HepG2 (cell line): ENCODE data around the gene MTHFD2. TPM values are rescaled to one million over a fixed set of nuclear protein-coding genes. Genes with fewer than 3 reads are reported as not detected.
A peak's percentile ranks its signal among the peaks of the same experiment; 100 is the strongest.

Experiments used
- MED1 ChIP-seq: sonication (generic); formaldehyde crosslinking; IDR thresholded peaks from 2 replicates; pipeline ENCODE4 v1.4.0; 2020; ENCODE audit warnings: missing genetic modification reagents
- MTF2 ChIP-seq: sonication (generic); formaldehyde crosslinking; IDR thresholded peaks from 2 replicates; pipeline ENCODE4 v1.5.0; 2020; ENCODE audit warnings: missing genetic modification reagents, borderline replicate concordance
- NCOR1 ChIP-seq: fragments of 200-600 bp; sonication (generic); IDR thresholded peaks from 2 replicates; pipeline ENCODE4 v1.7.0; 2017; ENCODE audit warnings: antibody characterized with exemption, low read length, borderline replicate concordance
- NFIB ChIP-seq: sonication (generic); formaldehyde crosslinking; IDR thresholded peaks from 2 replicates; pipeline ENCODE4 v1.9.0; 2021; ENCODE audit warnings: missing genetic modification reagents, mild to moderate bottlenecking, borderline replicate concordance
- PAF1 ChIP-seq: IDR thresholded peaks from 2 replicates; pipeline ENCODE4 v1.6.1; 2016; ENCODE audit warnings: missing genetic modification reagents, missing compliant biosample characterization
- SALL1 ChIP-seq: sonication (generic); formaldehyde crosslinking; IDR thresholded peaks from 2 replicates; pipeline ENCODE4 v1.8.0; 2022; ENCODE audit warnings: mild to moderate bottlenecking, missing genetic modification reagents
- SAP130 ChIP-seq: IDR thresholded peaks from 2 replicates; pipeline ENCODE4 v1.6.1; 2016; ENCODE audit warnings: low read depth
- SETDB1 ChIP-seq: sonication (generic); formaldehyde crosslinking; IDR thresholded peaks from 2 replicates; pipeline ENCODE4 v1.5.1; 2020; ENCODE audit warnings: missing genetic modification reagents, mild to moderate bottlenecking, borderline replicate concordance
- SMARCC2 ChIP-seq: fragments of 450-650 bp; IDR thresholded peaks from 2 replicates; pipeline ENCODE4 v1.6.1; 2017; ENCODE audit warnings: antibody characterized with exemption, mild to moderate bottlenecking
- SP1 ChIP-seq, 2 experiments: fragments of 450-650 bp in 1 of 2; sonication (generic) in 1 of 2; formaldehyde crosslinking in 1 of 2; IDR thresholded peaks; 2 replicates each; pipeline versions ENCODE4 v1.4.0 to v1.6.1; 2016 to 2020; ENCODE audit warnings: missing genetic modification reagents in 1 of 2
- SP5 ChIP-seq: IDR thresholded peaks from 2 replicates; pipeline ENCODE4 v1.6.1; 2016; ENCODE audit warnings: low read depth, borderline replicate concordance
- ZSCAN20 ChIP-seq: sonication (generic); formaldehyde crosslinking; IDR thresholded peaks from 2 replicates; pipeline ENCODE4 v1.4.0; 2020; ENCODE audit warnings: missing genetic modification reagents, mild to moderate bottlenecking, borderline replicate concordance
- polyA plus RNA-seq, 8 experiments: library from polyadenylated mRNA; depleted of rRNA in 3 of 8; stranded (reverse) in 7 of 8; unstranded in 1 of 8; fragments of >200 nt; fragmentation: Illumina TruSeq in 4 of 8; extraction: Trizol in 4 of 8; gene quantifications; 2 replicates each; pipeline versions ENCODE4 v1.2.1 to v1.2.3, GENCODE V29; 2011 to 2016; ENCODE audit warnings: low read depth in 4 of 8, missing spikeins in 1 of 8, mixed read lengths in 1 of 8; ENCODE audit not compliant: insufficient read depth in 1 of 8
- total RNA-seq, 5 experiments: library from RNA; depleted of rRNA; stranded (reverse); fragments of >200 nt; fragmentation: Illumina TruSeq; extraction: Trizol; gene quantifications; 2 replicates each; pipeline ENCODE4 v1.2.3, GENCODE V29; 2016; ENCODE audit warnings: low read depth in 1 of 5
- TF ChIP-seq, protein P1 (sequence below): IDR thresholded peaks from 2 replicates; pipeline ENCODE4 v1.4.0; 2020; ENCODE audit warnings: mild to moderate bottlenecking, missing genetic modification reagents
- TF ChIP-seq, protein P2 (sequence below): sonication (generic); formaldehyde crosslinking; IDR thresholded peaks from 2 replicates; pipeline ENCODE4 v1.4.0; 2020; ENCODE audit warnings: missing genetic modification reagents, borderline replicate concordance
- TF ChIP-seq, protein P3 (sequence below), 2 experiments: sonication (generic) in 1 of 2; formaldehyde crosslinking in 1 of 2; IDR thresholded peaks; 2 replicates each; pipeline versions ENCODE4 v1.4.0 to v1.6.1; 2018 to 2020; ENCODE audit warnings: missing genetic modification reagents in 2 of 2, borderline replicate concordance in 1 of 2, low read depth in 1 of 2, mild to moderate bottlenecking in 1 of 2, missing biosample characterization in 1 of 2
- TF ChIP-seq, protein P4 (sequence below): sonication (generic); formaldehyde crosslinking; IDR thresholded peaks from 2 replicates; pipeline ENCODE4 v1.5.0; 2020; ENCODE audit warnings: mild to moderate bottlenecking, missing genetic modification reagents
- TF ChIP-seq, protein P5 (sequence below): sonication (generic); formaldehyde crosslinking; IDR thresholded peaks from 2 replicates; pipeline ENCODE4 v1.5.0; 2020; ENCODE audit warnings: missing genetic modification reagents

The MTHFD2 gene
- total and polyA plus RNA-seq, 2 of the 13 experiments (the other 11 are each of a cell fraction or from before 2014, with no cell fraction given), result 188 to 269 TPM

GRCh38 chr2:74261204-74261864, 62.9 kb downstream of the MTHFD2 start (continued):
- TF ChIP-seq, protein P1, sequence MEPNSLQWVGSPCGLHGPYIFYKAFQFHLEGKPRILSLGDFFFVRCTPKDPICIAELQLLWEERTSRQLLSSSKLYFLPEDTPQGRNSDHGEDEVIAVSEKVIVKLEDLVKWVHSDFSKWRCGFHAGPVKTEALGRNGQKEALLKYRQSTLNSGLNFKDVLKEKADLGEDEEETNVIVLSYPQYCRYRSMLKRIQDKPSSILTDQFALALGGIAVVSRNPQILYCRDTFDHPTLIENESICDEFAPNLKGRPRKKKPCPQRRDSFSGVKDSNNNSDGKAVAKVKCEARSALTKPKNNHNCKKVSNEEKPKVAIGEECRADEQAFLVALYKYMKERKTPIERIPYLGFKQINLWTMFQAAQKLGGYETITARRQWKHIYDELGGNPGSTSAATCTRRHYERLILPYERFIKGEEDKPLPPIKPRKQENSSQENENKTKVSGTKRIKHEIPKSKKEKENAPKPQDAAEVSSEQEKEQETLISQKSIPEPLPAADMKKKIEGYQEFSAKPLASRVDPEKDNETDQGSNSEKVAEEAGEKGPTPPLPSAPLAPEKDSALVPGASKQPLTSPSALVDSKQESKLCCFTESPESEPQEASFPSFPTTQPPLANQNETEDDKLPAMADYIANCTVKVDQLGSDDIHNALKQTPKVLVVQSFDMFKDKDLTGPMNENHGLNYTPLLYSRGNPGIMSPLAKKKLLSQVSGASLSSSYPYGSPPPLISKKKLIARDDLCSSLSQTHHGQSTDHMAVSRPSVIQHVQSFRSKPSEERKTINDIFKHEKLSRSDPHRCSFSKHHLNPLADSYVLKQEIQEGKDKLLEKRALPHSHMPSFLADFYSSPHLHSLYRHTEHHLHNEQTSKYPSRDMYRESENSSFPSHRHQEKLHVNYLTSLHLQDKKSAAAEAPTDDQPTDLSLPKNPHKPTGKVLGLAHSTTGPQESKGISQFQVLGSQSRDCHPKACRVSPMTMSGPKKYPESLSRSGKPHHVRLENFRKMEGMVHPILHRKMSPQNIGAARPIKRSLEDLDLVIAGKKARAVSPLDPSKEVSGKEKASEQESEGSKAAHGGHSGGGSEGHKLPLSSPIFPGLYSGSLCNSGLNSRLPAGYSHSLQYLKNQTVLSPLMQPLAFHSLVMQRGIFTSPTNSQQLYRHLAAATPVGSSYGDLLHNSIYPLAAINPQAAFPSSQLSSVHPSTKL, result no peak
- TF ChIP-seq, protein P2, sequence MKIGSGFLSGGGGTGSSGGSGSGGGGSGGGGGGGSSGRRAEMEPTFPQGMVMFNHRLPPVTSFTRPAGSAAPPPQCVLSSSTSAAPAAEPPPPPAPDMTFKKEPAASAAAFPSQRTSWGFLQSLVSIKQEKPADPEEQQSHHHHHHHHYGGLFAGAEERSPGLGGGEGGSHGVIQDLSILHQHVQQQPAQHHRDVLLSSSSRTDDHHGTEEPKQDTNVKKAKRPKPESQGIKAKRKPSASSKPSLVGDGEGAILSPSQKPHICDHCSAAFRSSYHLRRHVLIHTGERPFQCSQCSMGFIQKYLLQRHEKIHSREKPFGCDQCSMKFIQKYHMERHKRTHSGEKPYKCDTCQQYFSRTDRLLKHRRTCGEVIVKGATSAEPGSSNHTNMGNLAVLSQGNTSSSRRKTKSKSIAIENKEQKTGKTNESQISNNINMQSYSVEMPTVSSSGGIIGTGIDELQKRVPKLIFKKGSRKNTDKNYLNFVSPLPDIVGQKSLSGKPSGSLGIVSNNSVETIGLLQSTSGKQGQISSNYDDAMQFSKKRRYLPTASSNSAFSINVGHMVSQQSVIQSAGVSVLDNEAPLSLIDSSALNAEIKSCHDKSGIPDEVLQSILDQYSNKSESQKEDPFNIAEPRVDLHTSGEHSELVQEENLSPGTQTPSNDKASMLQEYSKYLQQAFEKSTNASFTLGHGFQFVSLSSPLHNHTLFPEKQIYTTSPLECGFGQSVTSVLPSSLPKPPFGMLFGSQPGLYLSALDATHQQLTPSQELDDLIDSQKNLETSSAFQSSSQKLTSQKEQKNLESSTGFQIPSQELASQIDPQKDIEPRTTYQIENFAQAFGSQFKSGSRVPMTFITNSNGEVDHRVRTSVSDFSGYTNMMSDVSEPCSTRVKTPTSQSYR, result no peak
- TF ChIP-seq NFIB (CRISPR knock-in tag) (no peak), SP1 (IDR thresholded peaks at IDR 0.05) (no peak), SP1 (CRISPR knock-in tag; IDR thresholded peaks at IDR 0.05) (no peak), SALL1 (CRISPR knock-in tag) (peak; percentile 19; the same call in 1 of the 2 replicates), SMARCC2 (no peak), NCOR1 (no peak), PAF1 (CRISPR knock-in tag) (no peak), SAP130 (peak; percentile 43), SETDB1 (CRISPR knock-in tag) (no peak), MED1 (CRISPR knock-in tag) (no peak), ZSCAN20 (CRISPR knock-in tag) (no peak), SP5 (CRISPR knock-in tag) (no peak), MTF2 (CRISPR knock-in tag) (no peak)
- TF ChIP-seq, protein P3, sequence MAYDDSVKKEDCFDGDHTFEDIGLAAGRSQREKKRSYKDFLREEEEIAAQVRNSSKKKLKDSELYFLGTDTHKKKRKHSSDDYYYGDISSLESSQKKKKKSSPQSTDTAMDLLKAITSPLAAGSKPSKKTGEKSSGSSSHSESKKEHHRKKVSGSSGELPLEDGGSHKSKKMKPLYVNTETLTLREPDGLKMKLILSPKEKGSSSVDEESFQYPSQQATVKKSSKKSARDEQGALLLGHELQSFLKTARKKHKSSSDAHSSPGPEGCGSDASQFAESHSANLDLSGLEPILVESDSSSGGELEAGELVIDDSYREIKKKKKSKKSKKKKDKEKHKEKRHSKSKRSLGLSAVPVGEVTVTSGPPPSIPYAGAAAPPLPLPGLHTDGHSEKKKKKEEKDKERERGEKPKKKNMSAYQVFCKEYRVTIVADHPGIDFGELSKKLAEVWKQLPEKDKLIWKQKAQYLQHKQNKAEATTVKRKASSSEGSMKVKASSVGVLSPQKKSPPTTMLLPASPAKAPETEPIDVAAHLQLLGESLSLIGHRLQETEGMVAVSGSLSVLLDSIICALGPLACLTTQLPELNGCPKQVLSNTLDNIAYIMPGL (CRISPR knock-in tag; IDR thresholded peaks at IDR 0.05; ENCODE audit: borderline replicate concordance in 1 of 2, low read depth in 1 of 2), result peak in 1 of 2 experiments; percentile 28; a peak in 1 of 4 replicates
- TF ChIP-seq, protein P4, sequence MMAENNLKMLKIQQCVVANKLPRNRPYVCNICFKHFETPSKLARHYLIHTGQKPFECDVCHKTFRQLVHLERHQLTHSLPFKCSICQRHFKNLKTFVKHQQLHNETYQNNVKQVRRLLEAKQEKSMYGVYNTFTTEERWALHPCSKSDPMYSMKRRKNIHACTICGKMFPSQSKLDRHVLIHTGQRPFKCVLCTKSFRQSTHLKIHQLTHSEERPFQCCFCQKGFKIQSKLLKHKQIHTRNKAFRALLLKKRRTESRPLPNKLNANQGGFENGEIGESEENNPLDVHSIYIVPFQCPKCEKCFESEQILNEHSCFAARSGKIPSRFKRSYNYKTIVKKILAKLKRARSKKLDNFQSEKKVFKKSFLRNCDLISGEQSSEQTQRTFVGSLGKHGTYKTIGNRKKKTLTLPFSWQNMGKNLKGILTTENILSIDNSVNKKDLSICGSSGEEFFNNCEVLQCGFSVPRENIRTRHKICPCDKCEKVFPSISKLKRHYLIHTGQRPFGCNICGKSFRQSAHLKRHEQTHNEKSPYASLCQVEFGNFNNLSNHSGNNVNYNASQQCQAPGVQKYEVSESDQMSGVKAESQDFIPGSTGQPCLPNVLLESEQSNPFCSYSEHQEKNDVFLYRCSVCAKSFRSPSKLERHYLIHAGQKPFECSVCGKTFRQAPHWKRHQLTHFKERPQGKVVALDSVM (CRISPR knock-in tag), result no peak
- TF ChIP-seq, protein P5, sequence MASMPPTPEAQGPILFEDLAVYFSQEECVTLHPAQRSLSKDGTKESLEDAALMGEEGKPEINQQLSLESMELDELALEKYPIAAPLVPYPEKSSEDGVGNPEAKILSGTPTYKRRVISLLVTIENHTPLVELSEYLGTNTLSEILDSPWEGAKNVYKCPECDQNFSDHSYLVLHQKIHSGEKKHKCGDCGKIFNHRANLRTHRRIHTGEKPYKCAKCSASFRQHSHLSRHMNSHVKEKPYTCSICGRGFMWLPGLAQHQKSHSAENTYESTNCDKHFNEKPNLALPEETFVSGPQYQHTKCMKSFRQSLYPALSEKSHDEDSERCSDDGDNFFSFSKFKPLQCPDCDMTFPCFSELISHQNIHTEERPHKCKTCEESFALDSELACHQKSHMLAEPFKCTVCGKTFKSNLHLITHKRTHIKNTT (CRISPR knock-in tag), result no peak
